Suprapubic skin (tissue), 3 donors: ENCODE measurements around the gene SEPTIN14.

ENCODE experiments used
- CTCF ChIP-seq, 2 donors: fragments of 200-600 bp in 1 of 2; fragments of 450-650 bp in 1 of 2; sonication (generic) in 1 of 2; IDR thresholded peaks; one replicate each; pipeline ENCODE4 v1.5.1; 2016 to 2019; ENCODE audit warnings: antibody characterized with exemption in 2 of 2, mild to moderate bottlenecking in 1 of 2, moderate library complexity in 1 of 2
- POLR2A ChIP-seq, 2 donors: fragments of 450-650 bp; IDR thresholded peaks; one replicate each; pipeline ENCODE4 v1.6.1; 2017; ENCODE audit warnings: antibody characterized with exemption in 2 of 2, mild to moderate bottlenecking in 2 of 2, moderate library complexity in 2 of 2

- TF ChIP-seq CTCF (IDR thresholded peaks at IDR 0.05) (no peak), POLR2A (IDR thresholded peaks at IDR 0.05) (no peak)
These were observed 87.5 kb downstream of the SEPTIN14 start for GRCh38 chr7:55775051-55775420.
